ENCODE results near the gene SIDT1.

The SIDT1 gene

DNA sequence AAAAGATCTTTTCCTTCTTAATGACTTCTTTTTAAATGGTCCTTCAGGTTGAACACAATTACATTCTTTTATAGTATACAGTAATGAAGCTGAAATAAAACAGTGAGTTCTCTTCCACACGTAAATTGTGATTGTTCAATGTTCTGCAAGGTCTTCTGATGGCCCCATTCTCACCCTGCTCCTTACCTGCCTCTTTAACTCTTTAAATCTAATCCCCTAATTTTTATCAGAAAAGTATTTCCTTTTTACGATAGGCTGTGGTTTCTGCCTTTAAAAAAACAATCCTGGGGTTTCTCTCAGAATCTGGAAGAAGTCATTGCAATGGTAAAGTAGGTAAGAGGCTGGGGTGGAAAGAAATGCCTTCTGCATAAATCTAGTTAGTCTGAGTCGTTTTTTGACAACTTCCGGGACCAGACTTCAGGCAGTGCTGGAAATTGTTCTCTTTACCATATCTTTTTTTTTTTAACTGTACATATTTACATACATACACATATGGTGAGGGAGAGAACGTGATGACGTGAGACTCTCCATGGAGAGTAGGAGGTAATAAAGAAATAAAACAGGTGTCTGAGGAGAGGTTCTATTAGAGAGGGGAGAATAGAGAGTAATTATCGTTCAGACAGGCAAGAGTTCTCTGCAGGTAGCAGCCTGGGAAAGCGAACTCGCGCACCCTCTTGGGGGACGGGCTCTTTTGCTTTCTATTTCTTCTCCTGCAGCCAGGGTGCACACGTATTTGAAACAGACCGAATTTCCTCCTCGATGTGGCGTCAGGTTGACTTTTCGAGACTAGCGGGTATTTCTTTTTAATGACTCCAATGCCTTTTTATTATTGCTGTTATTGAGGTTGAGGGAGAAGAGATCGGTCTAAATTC lies at the start of gene SIDT1:
SIDT1 (plus strand) TSS at position 730 of the 872 bp plus-strand sequence. CDS start 467 bp downstream, outside the sequence.
- DNase-seq (ENCODE audit: low read depth in 2 of 2) = peak; percentile 49 to 52

DNA sequence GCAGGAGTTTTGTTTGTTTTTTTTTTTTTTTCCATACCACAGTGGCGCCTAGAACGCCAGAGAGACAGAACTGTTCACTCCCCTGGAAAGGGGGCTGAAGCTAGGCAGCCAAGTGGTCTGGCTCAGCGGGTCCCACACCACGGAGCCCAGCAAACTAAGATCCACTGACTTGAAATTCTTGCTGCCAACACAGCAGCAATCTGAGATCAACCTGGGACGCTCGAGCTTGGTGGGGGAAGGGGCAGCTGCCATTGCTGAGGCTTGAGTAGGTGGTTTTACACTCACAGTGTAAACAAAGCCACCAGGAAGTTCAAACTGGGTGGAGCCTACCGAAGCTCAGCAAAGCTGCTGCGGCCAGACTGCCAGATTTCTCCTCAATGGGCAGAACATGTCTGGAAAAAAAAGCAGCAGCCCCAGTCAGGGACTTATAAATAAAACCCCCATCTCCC lies 47.2 kb upstream of the SIDT1 start:
- DNase-seq (ENCODE audit: low read depth in 2 of 2) = no peak

DNA sequence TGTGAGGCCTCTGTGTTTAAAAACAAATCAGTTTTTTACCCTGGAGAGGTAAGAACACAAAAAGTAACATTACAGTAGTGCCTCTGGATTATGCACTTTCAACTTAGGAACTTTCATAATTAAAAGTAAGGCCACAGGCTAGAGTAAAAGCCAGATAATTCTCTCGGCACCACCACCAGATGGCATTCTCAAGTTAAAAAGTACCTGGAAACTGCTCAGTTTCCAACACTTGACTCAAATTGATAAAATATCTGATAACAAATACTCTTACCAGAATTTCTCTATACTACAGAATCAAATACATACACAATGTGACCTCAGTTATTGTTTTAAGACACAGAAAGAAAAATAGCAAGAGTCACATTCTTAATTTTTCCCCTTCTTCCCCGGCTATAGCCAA lies 37.3 kb upstream of the SIDT1 start:
- DNase-seq (ENCODE audit: low read depth in 2 of 2) = no peak

DNA sequence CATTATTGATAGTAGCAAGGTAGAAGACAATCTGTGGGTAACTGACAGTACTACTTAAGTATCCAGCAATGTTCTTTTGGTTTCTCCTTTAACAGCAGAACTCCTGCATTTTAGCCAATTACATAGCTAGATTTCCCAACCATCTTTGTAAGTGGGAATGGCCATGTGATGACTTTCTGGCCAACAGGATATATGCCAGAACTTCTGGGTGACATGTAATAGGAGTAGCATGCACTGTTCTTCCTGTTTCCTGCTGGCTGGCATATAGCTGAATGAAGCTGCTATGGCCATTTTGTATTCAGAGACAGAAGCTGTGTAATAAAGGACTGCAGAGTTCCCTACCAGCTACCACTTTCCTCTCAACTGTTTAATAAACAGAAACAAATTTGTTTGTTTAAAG lies 35.4 kb upstream of the SIDT1 start:
- no peak for DNase-seq (ENCODE audit: low read depth in 2 of 2)

DNA sequence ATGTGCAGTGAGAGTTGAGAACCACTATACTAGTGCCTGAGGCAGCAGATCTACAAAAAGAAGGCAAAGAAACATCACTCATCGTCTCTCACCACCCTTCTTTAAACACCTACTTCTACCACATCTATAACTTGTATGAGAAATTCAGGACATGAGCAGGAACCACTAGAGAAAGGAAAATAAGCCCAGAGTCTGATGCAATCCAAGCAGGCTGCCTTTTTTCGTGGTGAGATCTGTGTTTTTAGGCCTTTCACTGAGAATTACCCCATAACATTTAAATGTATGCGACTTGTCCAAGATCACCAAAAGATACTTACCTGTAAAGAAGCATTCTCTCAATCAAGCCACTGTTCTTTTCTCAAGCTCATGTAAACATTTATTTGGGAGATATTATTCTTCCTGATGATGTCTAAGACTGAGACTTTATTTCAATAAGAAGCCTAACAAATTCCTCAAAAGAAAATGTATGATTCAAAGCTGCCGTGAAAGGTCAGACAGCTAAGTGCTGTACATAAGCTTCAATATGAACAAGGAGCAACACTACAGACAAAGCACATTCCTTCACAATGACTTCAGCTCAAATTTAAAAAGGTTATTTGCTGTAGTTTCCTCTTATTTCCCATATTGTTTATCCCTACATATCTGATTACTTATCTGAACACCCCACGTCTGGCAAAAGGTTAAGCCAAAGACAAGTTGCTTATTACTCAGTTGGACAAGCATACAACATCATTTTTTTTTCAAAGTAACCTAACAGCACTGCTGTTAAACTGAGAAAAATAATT lies 33.9 kb upstream of the SIDT1 start:
- DNase-seq (ENCODE audit: low read depth in 2 of 2) = no peak

DNA sequence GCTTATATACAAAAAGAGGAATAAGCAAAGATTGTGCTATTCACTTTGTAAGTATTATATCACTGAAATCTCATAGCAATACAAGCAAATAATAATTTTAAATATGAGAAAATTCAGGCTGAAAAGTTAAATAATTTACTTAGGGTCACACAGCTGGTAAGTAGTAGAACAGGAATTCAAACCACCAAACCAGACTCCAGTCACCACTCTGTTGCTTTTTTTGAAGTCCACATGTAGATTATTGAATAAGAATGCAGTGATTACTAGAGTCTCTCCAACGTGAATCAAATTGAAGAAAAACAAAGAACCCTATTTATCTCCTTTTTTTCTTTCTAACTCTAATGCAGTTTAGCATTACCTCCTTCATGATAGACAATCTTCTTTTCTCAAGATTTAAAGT lies 33.3 kb upstream of the SIDT1 start:
- no peak for DNase-seq (ENCODE audit: low read depth in 2 of 2)

DNA sequence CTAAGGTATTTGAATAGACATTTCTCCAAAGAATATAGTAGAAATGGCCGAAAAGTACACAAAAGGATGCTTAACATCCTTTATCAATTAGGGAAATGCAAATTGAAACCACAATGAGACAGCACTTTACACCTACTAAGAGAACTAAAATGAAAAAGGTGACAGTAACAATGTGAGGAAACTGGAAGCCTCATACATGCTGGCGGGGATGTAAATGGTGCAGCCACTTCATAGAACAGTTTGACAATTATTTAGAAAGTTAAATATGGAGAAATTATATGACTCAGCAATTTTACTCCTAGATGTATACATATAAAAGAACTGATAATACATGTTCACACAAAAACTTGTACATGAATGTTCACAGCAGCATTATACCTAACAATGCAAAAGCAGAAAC lies 30.8 kb upstream of the SIDT1 start:
- no peak for DNase-seq (ENCODE audit: low read depth in 2 of 2)

DNA sequence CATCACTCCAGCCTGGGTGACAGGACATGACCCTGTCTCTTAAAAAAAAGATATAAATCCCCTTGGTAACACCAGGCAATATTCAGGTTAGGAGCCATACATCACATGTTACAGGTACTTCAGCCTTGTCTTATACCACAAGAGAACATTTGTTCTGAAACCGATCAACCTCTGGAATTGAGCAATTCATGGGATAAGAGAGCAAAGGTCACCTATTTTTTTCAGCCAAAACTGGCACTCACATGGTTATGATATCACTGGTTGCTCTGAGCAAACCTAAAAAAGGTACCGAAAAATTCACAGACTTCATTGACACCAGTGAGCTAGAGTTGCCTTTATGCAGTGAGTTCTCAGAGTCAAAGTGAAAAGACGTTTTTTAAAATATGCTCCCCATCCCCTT lies 26.5 kb upstream of the SIDT1 start:
- DNase-seq (ENCODE audit: low read depth in 2 of 2) = no peak

DNA sequence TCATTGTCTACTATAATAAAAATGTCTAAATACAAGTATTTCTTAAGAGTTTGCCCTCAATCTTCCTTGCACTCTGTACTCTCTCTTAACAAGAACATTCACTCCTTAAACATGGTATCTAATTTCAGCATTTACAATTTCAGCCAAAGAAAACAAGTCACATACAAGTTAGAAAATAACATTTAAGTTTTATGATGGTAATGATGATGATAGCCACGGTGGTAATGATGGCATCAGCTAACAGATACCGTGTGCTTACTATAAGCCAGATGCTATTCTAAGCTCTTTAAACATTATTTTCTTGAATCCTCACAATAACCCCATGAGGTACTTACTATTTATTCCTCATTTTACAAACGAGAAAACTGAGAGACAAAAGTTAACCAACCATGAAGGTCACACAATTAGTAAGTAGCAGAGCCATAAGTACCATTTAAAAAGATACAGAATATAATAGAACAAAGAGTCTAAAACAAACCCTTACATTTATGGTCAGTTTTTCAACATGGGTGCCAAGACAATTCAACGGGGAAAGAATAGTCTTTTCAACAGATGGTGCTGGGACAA lies 24.8 kb upstream of the SIDT1 start:
- DNase-seq (ENCODE audit: low read depth in 2 of 2) = no peak

DNA sequence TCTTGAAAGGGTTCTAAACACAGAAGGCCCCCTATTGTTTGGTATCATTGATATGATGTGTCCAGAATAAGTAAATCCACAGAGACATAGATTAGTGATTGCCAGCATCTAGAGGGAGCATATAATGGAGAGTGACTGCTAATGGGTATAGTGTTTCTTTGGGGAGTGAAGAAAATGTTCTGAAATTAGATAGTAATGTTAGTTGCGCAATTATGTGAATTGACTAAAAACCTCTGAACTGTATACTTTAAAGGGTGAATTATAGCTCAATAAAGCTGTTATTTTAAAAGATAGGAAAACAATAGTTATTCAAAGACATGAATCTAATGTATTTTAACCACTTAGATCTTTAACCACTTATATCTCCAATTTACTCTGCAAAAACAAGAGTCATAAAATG lies 23.4 kb upstream of the SIDT1 start:
- DNase-seq (ENCODE audit: low read depth in 2 of 2) = no peak

DNA sequence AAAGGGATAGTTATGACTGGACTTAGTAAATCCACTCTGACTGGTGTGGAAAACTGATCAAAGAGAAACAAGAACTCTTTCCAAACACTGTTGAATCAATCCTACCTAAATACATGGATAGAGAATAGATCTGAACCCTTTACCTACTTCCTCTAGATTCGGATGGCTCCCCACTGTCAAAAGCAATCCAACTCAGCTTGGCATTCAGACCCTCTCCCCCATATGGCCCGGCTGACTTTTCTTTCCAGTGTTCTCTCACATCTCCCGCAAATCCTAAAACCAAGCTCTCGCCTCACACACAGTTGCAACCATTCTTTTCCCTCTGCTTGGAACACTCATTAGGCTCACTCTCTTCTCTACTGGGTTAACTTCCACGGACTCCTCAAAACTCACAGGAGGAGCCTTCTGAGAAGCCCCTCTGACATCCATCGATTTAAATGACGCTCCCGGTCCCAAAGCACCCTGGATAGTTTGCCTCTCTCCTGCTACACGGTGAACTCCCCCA lies 18.0 kb upstream of the SIDT1 start:
- DNase-seq (ENCODE audit: low read depth in 2 of 2) = no peak

DNA sequence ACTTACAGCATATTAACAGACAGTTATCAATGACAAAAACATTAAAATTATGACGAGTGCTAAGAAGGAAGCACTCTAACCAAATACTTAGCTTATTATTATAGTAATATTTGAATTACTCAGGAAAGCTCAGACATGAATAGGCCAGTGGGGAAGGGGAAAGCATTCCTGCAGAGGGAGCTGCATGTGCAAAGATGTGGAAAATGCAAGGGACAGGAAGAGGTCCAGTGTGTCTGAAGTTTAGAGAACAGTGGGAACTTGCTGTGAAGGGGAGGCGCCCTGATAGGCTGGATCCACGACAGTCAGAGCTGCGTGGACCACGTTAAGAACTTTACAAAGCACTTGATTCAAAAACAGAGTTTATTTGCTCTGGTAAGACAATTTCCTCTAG lies 16.2 kb upstream of the SIDT1 start:
- no peak for DNase-seq (ENCODE audit: low read depth in 2 of 2)

DNA sequence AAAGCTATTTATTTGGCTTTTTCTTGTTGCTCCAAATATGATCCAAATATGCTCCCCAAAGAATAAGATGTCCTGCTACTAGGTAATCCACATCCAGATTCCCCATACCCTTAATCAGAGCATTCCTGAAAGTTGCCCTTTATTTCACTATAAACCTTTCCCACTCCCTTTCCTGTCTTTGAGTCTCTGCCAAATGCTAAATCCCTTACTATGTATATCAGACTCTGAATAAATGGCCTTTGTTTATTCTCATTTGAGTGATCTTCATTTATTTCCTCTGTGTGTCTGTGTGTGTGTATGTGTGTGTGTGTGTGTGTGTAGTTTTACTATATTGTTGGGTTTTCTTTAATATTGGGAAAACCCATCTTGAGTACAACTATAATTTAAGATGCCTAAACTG lies 10.4 kb upstream of the SIDT1 start:
- no peak for DNase-seq (ENCODE audit: low read depth in 2 of 2)

DNA sequence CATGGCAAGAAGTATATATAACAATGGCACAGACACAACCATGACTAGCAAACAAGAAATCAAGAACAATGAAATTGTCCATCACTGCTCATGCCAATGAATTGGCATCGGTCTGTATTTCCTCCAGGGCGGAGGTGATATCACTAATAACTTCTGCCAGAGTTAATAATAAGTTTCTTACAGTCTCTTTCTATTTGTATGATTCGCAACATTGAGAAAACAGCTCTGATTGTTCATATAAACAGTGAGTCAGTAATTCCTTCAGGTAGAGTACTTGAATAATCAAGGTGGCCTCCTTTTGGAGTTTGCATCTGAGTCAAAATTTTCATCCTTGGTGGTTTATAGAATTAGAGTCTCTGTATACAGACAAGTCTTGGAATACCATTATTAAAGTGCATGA lies 9.1 kb upstream of the SIDT1 start:
- DNase-seq (ENCODE audit: low read depth in 2 of 2) = no peak

DNA sequence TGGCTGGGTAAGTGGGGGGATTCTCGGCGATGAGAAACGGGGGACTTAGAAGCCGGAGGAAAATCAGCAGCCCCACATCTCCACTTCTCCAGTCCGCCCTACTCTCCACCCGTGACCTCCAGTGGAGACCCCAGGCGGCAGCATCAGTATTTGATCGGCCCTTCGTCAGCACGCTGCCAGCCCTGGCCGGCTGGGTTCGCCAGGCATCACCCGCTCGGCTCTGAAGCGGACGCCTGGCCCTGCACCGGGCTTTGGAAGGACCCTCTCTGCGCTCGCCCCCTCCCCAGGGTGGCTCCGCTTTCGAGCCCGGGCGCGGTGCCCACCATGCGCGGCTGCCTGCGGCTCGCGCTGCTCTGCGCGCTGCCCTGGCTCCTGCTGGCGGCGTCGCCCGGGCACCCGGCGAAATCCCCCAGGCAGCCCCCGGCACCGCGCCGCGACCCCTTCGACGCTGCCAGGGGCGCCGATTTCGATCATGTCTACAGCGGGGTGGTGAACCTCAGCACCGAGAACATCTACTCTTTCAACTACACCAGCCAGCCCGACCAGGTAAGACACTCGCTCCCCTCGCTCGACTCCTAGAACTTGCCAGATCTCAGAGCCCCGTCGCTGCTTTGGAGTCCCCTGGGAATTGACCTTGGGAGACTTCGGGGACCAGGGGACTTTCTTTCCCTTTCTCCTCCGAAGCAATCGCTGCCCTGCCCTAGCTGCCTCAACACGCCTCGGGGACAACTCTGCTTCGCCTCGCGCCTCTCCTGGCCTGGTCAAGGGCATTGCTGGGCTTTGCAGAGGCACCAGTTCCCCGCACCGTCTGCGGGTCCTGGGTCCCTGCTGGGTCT lies 561 bp downstream of the SIDT1 start:
- no peak for DNase-seq (ENCODE audit: low read depth in 2 of 2)

DNA sequence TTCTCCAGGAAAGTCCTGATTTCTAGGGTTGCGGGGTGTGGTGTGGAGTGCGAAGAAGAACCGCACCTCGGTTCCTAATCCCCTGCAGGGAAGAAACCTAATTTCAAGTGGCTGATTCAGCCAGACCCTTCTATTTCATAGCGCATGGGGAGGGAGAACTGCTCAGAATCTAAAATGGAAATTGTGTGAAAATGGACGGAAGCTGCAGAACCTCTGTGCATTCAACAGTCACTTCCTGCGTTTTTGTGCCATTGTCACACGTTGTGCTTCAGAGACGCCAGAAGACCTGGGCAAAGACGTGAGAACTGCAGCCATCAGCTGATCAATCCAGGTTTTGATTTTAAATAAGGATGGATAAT lies 1.2 kb downstream of the SIDT1 start:
- no peak for DNase-seq (ENCODE audit: low read depth in 2 of 2)

DNA sequence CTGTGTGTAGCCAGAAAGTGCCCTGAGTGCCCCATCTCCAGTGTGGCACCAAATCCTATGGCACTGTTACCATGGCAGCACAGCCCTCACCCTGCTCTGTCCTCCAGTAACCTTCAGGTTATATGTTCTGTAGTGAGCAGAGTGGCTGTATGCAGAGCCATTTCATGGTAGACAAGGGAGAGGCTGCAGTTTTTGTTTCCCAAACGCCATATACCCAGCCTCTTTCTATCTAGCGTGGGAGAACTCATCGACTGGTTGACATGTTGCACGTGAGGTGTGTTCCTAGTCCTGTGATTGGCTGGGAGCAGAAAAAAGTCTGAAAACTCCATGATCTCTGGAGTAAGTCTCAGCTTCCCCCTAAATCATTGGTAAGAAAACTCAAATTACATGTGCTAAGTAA lies 2.0 kb downstream of the SIDT1 start:
- no peak for DNase-seq (ENCODE audit: low read depth in 2 of 2)

DNA sequence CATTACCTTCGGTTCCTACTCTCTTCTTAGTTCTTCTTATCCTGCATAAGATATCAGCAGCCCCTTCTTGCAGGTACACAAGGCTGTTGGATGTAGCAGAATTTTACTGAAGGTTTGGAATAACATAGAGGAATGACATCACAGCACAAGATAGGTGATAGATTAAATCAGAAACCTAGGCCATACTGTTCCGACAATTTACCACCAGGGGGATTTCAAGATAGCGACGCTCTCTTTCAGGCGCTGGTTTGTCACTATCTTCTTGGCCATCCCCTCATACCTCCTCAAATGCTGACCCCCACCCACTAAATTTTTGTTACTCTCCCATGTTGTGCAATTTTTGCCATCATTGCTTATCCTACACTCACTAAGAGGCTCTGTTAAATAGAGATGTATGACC lies 3.5 kb downstream of the SIDT1 start:
- no peak for DNase-seq (ENCODE audit: low read depth in 2 of 2)

DNA sequence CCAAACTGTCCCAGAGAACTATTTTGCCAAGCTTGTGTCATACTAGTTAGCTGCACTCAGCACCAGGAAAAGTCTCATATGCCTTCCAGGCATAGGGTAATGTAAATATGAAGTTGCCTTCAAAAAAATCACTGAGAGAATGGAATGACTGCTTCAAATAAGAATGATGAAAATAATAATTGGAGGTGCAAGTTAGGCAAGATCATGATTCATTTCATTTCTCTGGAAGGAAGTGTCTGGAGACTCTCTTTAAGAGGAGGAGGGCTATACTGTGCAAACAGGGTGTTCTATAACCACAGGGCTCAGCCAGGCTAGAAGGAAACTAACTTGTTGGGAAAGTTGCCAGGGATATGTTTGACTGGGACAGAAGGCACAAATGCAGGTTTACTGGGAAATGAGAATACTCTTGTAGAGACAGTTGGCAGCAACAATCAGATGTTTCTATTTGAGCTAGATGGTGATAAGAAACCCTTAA lies 4.3 kb downstream of the SIDT1 start:
- DNase-seq (ENCODE audit: low read depth in 2 of 2) = no peak

DNA sequence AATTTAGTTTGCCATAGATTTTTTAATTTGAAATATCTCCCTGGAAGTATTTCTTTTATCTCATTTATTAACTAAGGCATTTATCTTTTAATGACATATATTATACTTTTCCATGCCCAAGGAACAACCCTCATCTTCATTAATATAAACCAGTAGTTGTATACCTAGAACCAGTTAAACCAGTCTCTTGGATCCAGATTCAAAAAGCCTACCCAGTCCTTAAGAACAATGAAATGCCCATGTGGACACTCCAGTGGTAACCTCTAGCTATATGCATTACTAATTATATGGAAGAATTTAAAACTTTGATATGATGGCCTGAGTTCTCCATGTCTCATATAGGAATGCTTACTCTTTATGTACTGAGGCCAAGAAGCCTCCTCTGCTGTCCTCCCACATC lies 4.8 kb downstream of the SIDT1 start:
- DNase-seq (ENCODE audit: low read depth in 2 of 2) = no peak

DNA sequence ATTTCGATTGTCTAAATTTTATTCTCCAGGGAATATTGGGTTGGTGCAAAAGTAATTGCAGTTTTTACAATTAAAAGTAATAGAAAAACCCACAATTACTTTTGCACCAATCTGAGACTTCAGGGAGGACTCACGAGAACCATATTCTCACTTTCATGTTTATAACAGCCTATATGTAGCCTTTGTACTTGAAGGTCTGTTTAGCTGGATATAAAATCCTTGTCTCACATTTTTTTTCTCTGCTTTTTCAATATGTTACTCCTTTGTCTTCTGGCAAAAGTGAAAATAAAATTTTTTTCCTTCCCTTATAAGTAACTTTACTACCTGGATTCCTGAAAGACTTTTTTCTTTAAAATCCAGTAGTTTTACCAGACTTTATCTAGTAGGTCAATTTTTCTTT lies 9.2 kb downstream of the SIDT1 start:
- DNase-seq (ENCODE audit: low read depth in 2 of 2) = no peak

DNA sequence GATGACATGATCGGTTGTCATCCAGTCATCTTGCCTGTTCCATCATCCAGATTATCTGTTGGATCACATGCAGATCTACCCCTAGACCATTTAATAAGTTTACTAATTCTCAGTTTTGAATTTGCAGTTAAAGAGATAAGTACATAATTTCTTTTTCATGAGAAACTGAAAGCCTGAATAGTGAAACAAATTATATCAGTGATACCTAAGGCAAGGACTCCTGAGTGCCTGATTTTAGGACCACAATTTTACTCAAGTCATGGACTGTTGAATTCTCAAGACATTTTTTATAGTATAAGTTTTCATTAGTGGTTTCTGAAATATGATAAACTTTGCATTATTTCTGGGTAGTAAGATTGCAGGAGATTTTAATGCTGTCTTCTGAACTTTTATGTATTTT lies 13.2 kb downstream of the SIDT1 start:
- no peak for DNase-seq (ENCODE audit: low read depth in 2 of 2)
